ENCODE results near the gene ARL10. TPM values are rescaled to one million over a fixed set of nuclear protein-coding genes. Genes with fewer than 3 reads are reported as not detected.

The ARL10 gene
- total RNA-seq, 1 donor from 2014 or later = 9.1 TPM

DNA sequence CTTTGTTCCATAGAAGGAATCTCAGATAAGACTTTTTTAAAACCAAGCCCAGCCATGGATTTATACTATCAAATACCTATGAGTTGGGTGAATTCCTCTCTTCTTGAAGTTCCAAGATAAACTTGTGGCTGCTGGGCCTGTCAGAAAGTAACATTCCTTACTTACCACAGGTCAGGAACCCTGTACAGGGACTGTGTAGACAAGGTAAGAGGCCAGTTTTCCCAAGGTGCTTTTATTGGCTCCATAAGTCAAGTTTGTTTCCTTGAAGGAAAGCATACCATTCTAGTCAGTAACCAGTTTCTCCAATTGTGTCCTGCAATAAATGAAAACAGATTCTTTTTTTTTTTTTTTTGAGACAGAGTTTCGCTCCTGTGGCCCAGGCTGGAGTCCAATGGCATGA lies 59.9 kb downstream of the ARL10 start:
- Histone ChIP-seq H3K79me2 (ENCODE audit: low read depth) (no peaks in the 10 kb centered on the region), H3K4me1 (no peaks in the 10 kb centered on the region), H3K27ac (no peak overlapping the region), H3K4me2 (no peak overlapping the region), H3K36me3 (no peaks in the 10 kb centered on the region), H3F3A (ENCODE audit: low read depth) (no peaks in the 10 kb centered on the region), H3K4me3 (no peak overlapping the region), H3K27me3 (no peaks in the 10 kb centered on the region), H2AFZ (replicated peaks) (no peak overlapping the region), H3K9ac (no peak overlapping the region), H3K9me3 (ENCODE audit: low read depth) (no peaks in the 10 kb centered on the region), H4K20me1 (ENCODE audit: low read depth) (no peaks in the 10 kb centered on the region)
- Mint-ChIP-seq H3K36me3 (peaks cover 3% of the 10 kb centered on the region), H3K4me3 (no peak overlapping the region), H3K9me3 (peaks cover 24% of the 10 kb centered on the region), H3K27me3 (ENCODE audit: insufficient read depth, low read depth) (no peaks in the 10 kb centered on the region), H3K27ac (no peak overlapping the region), H3K4me1 (peaks cover 3% of the 10 kb centered on the region)
- TF ChIP-seq CTCF (IDR thresholded peaks at IDR 0.05) = no peak
- no peak for TF ChIP-seq EZH2phosphoT487 (IDR thresholded peaks at IDR 0.05)
- TF ChIP-seq EZH2 (IDR thresholded peaks at IDR 0.05) = no peak
- DNase-seq (ENCODE audit: low spot score) = no peak

DNA sequence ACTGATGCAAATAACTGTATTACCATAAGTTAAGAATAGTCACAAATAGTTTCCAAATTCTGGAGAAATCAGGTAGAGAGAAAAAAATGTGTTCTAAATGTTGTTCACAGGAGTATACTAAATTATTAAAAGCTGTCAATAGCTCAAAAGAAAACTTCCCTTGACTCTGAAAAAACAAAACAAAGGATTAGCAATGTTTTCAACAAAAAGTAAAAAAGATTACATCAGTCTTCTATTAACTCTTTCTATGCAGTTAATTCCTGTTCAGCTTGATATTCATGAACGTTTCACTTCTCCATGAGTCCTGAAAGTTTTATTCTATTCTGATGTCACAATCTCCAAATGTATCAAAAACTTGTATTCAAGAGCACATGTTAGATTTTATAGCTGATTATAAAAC lies 60.5 kb downstream of the ARL10 start:
- no peaks in the 10 kb centered on the region for H3K27me3 ChIP-seq
- no peaks in the 10 kb centered on the region for H3F3A ChIP-seq (ENCODE audit: low read depth)
- no peaks in the 10 kb centered on the region for H3K27me3 Mint-ChIP-seq (ENCODE audit: insufficient read depth, low read depth)
- no peak overlapping the region for H3K4me2 ChIP-seq
- no peak for DNase-seq (ENCODE audit: low spot score)
- H3K79me2 ChIP-seq (ENCODE audit: low read depth) = no peaks in the 10 kb centered on the region
- H3K27ac ChIP-seq = no peak overlapping the region
- no peak overlapping the region for H3K9ac ChIP-seq
- H3K36me3 ChIP-seq = no peaks in the 10 kb centered on the region
- no peak overlapping the region for H2AFZ ChIP-seq (replicated peaks)
- no peak overlapping the region for H3K27ac Mint-ChIP-seq
- TF ChIP-seq EZH2 (IDR thresholded peaks at IDR 0.05) = no peak
- no peak for TF ChIP-seq CTCF (IDR thresholded peaks at IDR 0.05)
- TF ChIP-seq EZH2phosphoT487 (IDR thresholded peaks at IDR 0.05) = no peak
- H3K4me1 Mint-ChIP-seq = peaks cover 7% of the 10 kb centered on the region
- no peak overlapping the region for H3K4me3 ChIP-seq
- H4K20me1 ChIP-seq (ENCODE audit: low read depth) = no peaks in the 10 kb centered on the region
- H3K36me3 Mint-ChIP-seq = peaks cover 3% of the 10 kb centered on the region
- H3K9me3 Mint-ChIP-seq = peaks cover 21% of the 10 kb centered on the region
- H3K4me3 Mint-ChIP-seq = no peak overlapping the region
- H3K9me3 ChIP-seq (ENCODE audit: low read depth) = no peaks in the 10 kb centered on the region
- no peaks in the 10 kb centered on the region for H3K4me1 ChIP-seq

DNA sequence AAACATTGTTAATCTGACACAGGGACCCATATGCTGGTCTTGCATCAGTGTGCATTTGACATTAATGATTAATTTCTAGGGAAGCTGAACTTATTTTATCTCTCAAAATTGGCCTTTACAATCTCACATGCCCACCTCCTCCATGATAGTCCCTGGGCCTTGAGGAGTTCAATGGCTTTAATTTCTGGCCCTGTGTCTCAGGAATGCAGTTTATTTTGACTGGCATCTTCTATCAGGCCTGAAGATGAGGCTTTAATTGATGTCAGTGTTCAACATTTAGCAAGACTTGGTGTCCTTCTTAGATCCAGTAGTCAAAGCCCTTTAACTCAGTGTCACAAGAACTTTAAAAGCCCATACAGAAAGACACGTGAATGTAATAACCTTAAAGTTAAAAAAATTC lies 61.6 kb downstream of the ARL10 start:
- H3K27ac ChIP-seq = no peak overlapping the region
- no peak for TF ChIP-seq EZH2 (IDR thresholded peaks at IDR 0.05)
- Mint-ChIP-seq H3K4me3 (no peak overlapping the region), H3K36me3 (peaks cover 3% of the 10 kb centered on the region), H3K27ac (no peak overlapping the region), H3K4me1 (peaks cover 7% of the 10 kb centered on the region), H3K9me3 (peaks cover 14% of the 10 kb centered on the region), H3K27me3 (ENCODE audit: insufficient read depth, low read depth) (no peaks in the 10 kb centered on the region)
- H3K79me2 ChIP-seq (ENCODE audit: low read depth) = no peaks in the 10 kb centered on the region
- no peaks in the 10 kb centered on the region for H3K36me3 ChIP-seq
- no peak overlapping the region for H3K9ac ChIP-seq
- no peaks in the 10 kb centered on the region for H3F3A ChIP-seq (ENCODE audit: low read depth)
- H3K4me3 ChIP-seq = no peak overlapping the region
- no peaks in the 10 kb centered on the region for H3K27me3 ChIP-seq
- DNase-seq (ENCODE audit: low spot score) = no peak
- no peak overlapping the region for H3K4me2 ChIP-seq
- no peaks in the 10 kb centered on the region for H4K20me1 ChIP-seq (ENCODE audit: low read depth)
- no peak overlapping the region for H2AFZ ChIP-seq (replicated peaks)
- no peaks in the 10 kb centered on the region for H3K4me1 ChIP-seq
- no peaks in the 10 kb centered on the region for H3K9me3 ChIP-seq (ENCODE audit: low read depth)

GRCh38 chr5:176427971-176428370 lies 62.7 kb downstream of the ARL10 start:
- H3K27me3 Mint-ChIP-seq (ENCODE audit: insufficient read depth, low read depth) = peaks cover 6% of the 10 kb centered on the region
- no peaks in the 10 kb centered on the region for H3K36me3 ChIP-seq
- no peaks in the 10 kb centered on the region for H3K4me1 ChIP-seq
- H3K27ac Mint-ChIP-seq = no peak overlapping the region
- H2AFZ ChIP-seq (replicated peaks) = no peak overlapping the region
- H3K9me3 Mint-ChIP-seq = peaks cover 12% of the 10 kb centered on the region
- peaks cover 6% of the 10 kb centered on the region for H3K36me3 Mint-ChIP-seq
- H3K4me3 ChIP-seq = no peak overlapping the region
- no peak overlapping the region for H3K9ac ChIP-seq
- no peaks in the 10 kb centered on the region for H3K9me3 ChIP-seq (ENCODE audit: low read depth)
- H3K79me2 ChIP-seq (ENCODE audit: low read depth) = no peaks in the 10 kb centered on the region
- no peak overlapping the region for H3K27ac ChIP-seq
- no peak overlapping the region for H3K4me2 ChIP-seq
- H3F3A ChIP-seq (ENCODE audit: low read depth) = no peaks in the 10 kb centered on the region
- DNase-seq (ENCODE audit: low spot score) = no peak
- no peaks in the 10 kb centered on the region for H3K27me3 ChIP-seq
- TF ChIP-seq EZH2 (IDR thresholded peaks at IDR 0.05) = no peak
- no peak for TF ChIP-seq CTCF (IDR thresholded peaks at IDR 0.05)
- no peak for TF ChIP-seq EZH2phosphoT487 (IDR thresholded peaks at IDR 0.05)
- H3K4me1 Mint-ChIP-seq = peaks cover 7% of the 10 kb centered on the region
- H4K20me1 ChIP-seq (ENCODE audit: low read depth) = no peaks in the 10 kb centered on the region
- no peak overlapping the region for H3K4me3 Mint-ChIP-seq

Data from neural progenitor cell (in vitro differentiated cells).